NB4 (cell line): ENCODE measurements around the gene TAS1R3.
"Not testable (repeated sequence)": the region's sequence is repeated elsewhere in the genome, so short reads cannot be mapped to it uniquely, and the experiment has no call there.

Source experiments
- CTCF ChIP-seq: IDR thresholded peaks from one replicate; pipeline ENCODE4 v1.5.1; 2012; ENCODE audit warnings: low read depth, low read length
- MYC ChIP-seq: IDR thresholded peaks from 2 replicates; pipeline ENCODE4 v1.6.1; 2011; ENCODE audit warnings: low read depth, low read length
- POLR2A ChIP-seq: IDR thresholded peaks from 2 replicates; pipeline ENCODE4 v1.6.1; 2011; ENCODE audit warnings: mild to moderate bottlenecking; ENCODE audit not compliant: insufficient read length; ENCODE audit errors: extremely low read depth
- TF ChIP-seq, protein P1 (sequence below): IDR thresholded peaks from 2 replicates; pipeline ENCODE4 v1.6.1; 2011; ENCODE audit warnings: low read depth, low read length

- not testable (repeated sequence) for TF ChIP-seq POLR2A, CTCF, MYC
- TF ChIP-seq, protein P1, sequence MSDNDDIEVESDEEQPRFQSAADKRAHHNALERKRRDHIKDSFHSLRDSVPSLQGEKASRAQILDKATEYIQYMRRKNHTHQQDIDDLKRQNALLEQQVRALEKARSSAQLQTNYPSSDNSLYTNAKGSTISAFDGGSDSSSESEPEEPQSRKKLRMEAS, result not testable (repeated sequence)
Observed at GRCh38 chr1:1370094-1370493, 39.0 kb downstream of the TAS1R3 start.
